ENCODE data around the gene EMP1. TPM values are rescaled to one million over a fixed set of nuclear protein-coding genes. Genes with fewer than 3 reads are reported as not detected.
"Not testable (repeated sequence)": the region's sequence is repeated elsewhere in the genome, so short reads cannot be mapped to it uniquely, and the experiment has no call there.

EMP1 gene
- total and polyA plus RNA-seq, 9 donors, result 21.3 to 116 (median 64.1) TPM

- no peak for TF ChIP-seq POLR2A (IDR thresholded peaks at IDR 0.05)
- TF ChIP-seq, protein P1, sequence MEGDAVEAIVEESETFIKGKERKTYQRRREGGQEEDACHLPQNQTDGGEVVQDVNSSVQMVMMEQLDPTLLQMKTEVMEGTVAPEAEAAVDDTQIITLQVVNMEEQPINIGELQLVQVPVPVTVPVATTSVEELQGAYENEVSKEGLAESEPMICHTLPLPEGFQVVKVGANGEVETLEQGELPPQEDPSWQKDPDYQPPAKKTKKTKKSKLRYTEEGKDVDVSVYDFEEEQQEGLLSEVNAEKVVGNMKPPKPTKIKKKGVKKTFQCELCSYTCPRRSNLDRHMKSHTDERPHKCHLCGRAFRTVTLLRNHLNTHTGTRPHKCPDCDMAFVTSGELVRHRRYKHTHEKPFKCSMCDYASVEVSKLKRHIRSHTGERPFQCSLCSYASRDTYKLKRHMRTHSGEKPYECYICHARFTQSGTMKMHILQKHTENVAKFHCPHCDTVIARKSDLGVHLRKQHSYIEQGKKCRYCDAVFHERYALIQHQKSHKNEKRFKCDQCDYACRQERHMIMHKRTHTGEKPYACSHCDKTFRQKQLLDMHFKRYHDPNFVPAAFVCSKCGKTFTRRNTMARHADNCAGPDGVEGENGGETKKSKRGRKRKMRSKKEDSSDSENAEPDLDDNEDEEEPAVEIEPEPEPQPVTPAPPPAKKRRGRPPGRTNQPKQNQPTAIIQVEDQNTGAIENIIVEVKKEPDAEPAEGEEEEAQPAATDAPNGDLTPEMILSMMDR (IDR thresholded peaks at IDR 0.05), result no peak
- TF ChIP-seq EP300 (IDR thresholded peaks at IDR 0.05), result no peak
- intact Hi-C loops (cut with DNase I), result no loop called here
- no peaks in the 10 kb centered on the region for H3K9me3 ChIP-seq
- H3K4me3 ChIP-seq, result no peak overlapping the region
- no peak for DNase-seq
- H3K36me3 ChIP-seq, result no peaks in the 10 kb centered on the region
- WGBS, 3 donors, result 76 to 86% (median 76%) methylated on average over 3 of the region's 3 CpGs
- H3K27ac ChIP-seq, result no peak overlapping the region
- H3K4me1 ChIP-seq (ENCODE audit: insufficient read depth), result peaks cover 1% of the 10 kb centered on the region
- H3K27me3 ChIP-seq, result no peaks in the 10 kb centered on the region
Observed at GRCh38 chr12:13258717-13259119, 62.2 kb downstream of the EMP1 start.

GRCh38 chr12:13259625-13260024, 63.1 kb downstream of the EMP1 start:
- H3K27me3 ChIP-seq; DNase-seq; H3K36me3 ChIP-seq; H3K9me3 ChIP-seq; H3K4me3 ChIP-seq; H3K4me1 ChIP-seq (ENCODE audit: insufficient read depth); intact Hi-C loops (cut with DNase I); H3K27ac ChIP-seq: not testable (repeated sequence)
- whole genome bisulfite sequencing, 3 donors, result 87 to 96% (median 94%) methylated on average over 7 of the region's 7 CpGs

DNA sequence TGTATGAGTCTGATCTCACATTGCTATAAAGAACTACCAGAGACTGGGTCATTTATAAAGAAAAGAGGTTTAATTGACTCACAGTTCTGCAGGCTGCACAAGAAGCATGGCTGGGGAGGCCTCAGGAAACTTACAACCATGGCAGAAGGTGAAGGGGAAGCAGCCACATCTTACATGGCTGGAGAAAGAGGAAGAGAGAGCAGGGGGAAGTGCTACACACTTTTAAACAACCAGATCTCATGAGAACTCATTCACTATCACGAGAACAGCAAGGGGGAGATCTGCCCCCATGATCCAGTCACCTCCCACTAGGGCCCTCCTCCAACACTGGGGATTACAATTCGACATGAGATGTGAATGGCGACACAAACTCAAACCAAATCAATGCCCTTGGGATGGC, 71.3 kb downstream of the EMP1 start:
- H3K9me3 ChIP-seq; H3K4me1 ChIP-seq (ENCODE audit: insufficient read depth); H3K27ac ChIP-seq; H3K36me3 ChIP-seq; H3K4me3 ChIP-seq; H3K27me3 ChIP-seq; intact Hi-C loops (cut with DNase I); DNase-seq: not testable (repeated sequence)
- 75 to 86% (median 84%) methylated on average over 3 of the region's 3 CpGs for WGBS, 3 donors

DNA sequence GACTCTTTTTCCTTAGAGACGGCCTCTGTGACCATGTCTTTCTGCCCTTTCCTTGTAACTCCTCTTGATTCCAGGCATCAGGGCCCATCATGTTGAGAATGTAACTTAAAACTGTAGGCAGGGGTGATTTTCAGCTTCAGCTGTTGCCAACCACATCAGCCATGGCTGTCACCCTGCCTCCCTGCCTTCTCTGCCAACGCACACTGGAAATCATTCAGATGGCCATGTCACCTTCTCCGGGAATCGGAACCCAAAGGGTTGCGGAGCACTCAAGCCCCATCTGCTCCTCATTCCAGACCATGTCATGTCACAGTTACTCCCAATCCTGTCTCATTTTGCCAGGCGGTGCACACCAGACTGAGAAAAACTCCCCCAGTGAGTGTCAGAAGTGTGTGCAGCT, 72.1 kb downstream of the EMP1 start:
- intact Hi-C loops (cut with DNase I), result no loop called here
- DNase-seq, result no peak
- no peaks in the 10 kb centered on the region for H3K9me3 ChIP-seq
- no peaks in the 10 kb centered on the region for H3K36me3 ChIP-seq
- no peak overlapping the region for H3K4me3 ChIP-seq
- WGBS, 3 donors, result 92 to 96% (median 95%) methylated on average over 6 of the region's 6 CpGs
- H3K27me3 ChIP-seq, result no peaks in the 10 kb centered on the region
- H3K4me1 ChIP-seq (ENCODE audit: insufficient read depth), result no peaks in the 10 kb centered on the region
- TF ChIP-seq EP300 (IDR thresholded peaks at IDR 0.05), result no peak
- TF ChIP-seq, protein P1 (IDR thresholded peaks at IDR 0.05), result no peak
- TF ChIP-seq POLR2A (IDR thresholded peaks at IDR 0.05), result no peak
- H3K27ac ChIP-seq, result no peak overlapping the region

Other genes starting within 250 kb of the EMP1 start
- under 1 TPM in 1 of 7 donors, not detected in 6; 0.37 TPM for gene GPRC5D, start 244.6 kb upstream of the EMP1 start, total RNA-seq
- under 1 TPM in 1 of 2 donors, not detected in 1; 0.22 TPM for gene GPRC5D, start 244.6 kb upstream of the EMP1 start, polyA plus RNA-seq
- gene HEBP1, start 196.5 kb upstream of the EMP1 start, total RNA-seq, result 100 to 1,000 TPM in 2 of 7 donors, 10 to 100 TPM in 5; 31.6 to 102 (median 83.7) TPM
- 100 to 1,000 TPM in 1 of 2 donors, 10 to 100 TPM in 1; 90.2 to 150 TPM for gene HEBP1, start 196.5 kb upstream of the EMP1 start, polyA plus RNA-seq
- 1 to 10 TPM; 5.3 to 8.8 (median 5.7) TPM for gene FAM234B, start 152.3 kb upstream of the EMP1 start, total RNA-seq
- 1 to 10 TPM; 2.1 to 9.4 TPM for gene FAM234B, start 152.3 kb upstream of the EMP1 start, polyA plus RNA-seq
- gene GSG1, start 93.1 kb upstream of the EMP1 start, total RNA-seq, result not detected
- under 1 TPM; 0.33 to 0.43 TPM for gene GSG1, start 93.1 kb upstream of the EMP1 start, polyA plus RNA-seq

All from ovary (tissue), 9 donors.